A549 (cell line): ENCODE measurements around the gene CPS1.

Source experiments
- CTCF ChIP-seq: fragments of >200 bp; sonication (Bioruptor Twin); formaldehyde crosslinking; IDR thresholded peaks from 3 replicates; pipeline ENCODE4 v1.5.1; 2016
- EHMT2 ChIP-seq: fragments of 200-600 bp; sonication (generic); IDR thresholded peaks from 2 replicates; pipeline ENCODE4 v1.6.1; 2016; ENCODE audit warnings: antibody characterized with exemption, low read depth, mild to moderate bottlenecking, moderate library complexity
- EP300 ChIP-seq, 2 experiments: fragments of >200 bp; sonication (Bioruptor Twin); formaldehyde crosslinking; IDR thresholded peaks; 2 replicates in 1 of 2; 3 replicates in 1 of 2; pipeline ENCODE4 v1.6.1; 2016 to 2017
- HOXA7 ChIP-seq: fragments of 250-450 bp; sonication (Bioruptor Pico); IDR thresholded peaks from 2 replicates; pipeline ENCODE4 v1.5.0; 2020; ENCODE audit warnings: mild to moderate bottlenecking, moderate library complexity
- REST ChIP-seq: fragments of 200-600 bp; sonication (generic); IDR thresholded peaks from 2 replicates; pipeline ENCODE4 v1.6.1; 2016; ENCODE audit warnings: antibody characterized with exemption, mild to moderate bottlenecking, moderate library complexity

- TF ChIP-seq EP300 (IDR thresholded peaks at IDR 0.05) (no peak), CTCF (no peak), EHMT2 (no peak), HOXA7 (CRISPR knock-in tag) (no peak), REST (no peak)
Observed at GRCh38 chr2:210616074-210616473, 59.7 kb downstream of the CPS1 start.
